Stomach (tissue), 4 donors: ENCODE results near the gene PRR15L.

ENCODE experiments used
- EP300 ChIP-seq: sonication (generic); formaldehyde crosslinking; IDR thresholded peaks from one replicate; pipeline ENCODE4 v1.6.1; 2017; ENCODE audit warnings: antibody characterized with exemption
- POLR2A ChIP-seq, 4 donors: fragments of 450-650 bp; IDR thresholded peaks; one replicate each; pipeline ENCODE4 v1.6.1; 2016; ENCODE audit warnings: antibody characterized with exemption in 4 of 4, control low read depth in 2 of 4, mild to moderate bottlenecking in 1 of 4, moderate library complexity in 1 of 4
- POLR2AphosphoS5 ChIP-seq, 3 donors: sonication (generic); formaldehyde crosslinking; IDR thresholded peaks; one replicate each; pipeline ENCODE4 v1.6.1; 2016; ENCODE audit warnings: antibody characterized with exemption in 3 of 3
- TF ChIP-seq, protein P1 (sequence below), 7 experiments: fragments of 450-650 bp in 4 of 7; fragments of 200-600 bp in 3 of 7; sonication (generic) in 3 of 7; IDR thresholded peaks; one replicate each; pipeline ENCODE4 v1.5.1; 2016 to 2019; ENCODE audit warnings: antibody characterized with exemption in 7 of 7, control low read depth in 2 of 7, mild to moderate bottlenecking in 1 of 7

DNA sequence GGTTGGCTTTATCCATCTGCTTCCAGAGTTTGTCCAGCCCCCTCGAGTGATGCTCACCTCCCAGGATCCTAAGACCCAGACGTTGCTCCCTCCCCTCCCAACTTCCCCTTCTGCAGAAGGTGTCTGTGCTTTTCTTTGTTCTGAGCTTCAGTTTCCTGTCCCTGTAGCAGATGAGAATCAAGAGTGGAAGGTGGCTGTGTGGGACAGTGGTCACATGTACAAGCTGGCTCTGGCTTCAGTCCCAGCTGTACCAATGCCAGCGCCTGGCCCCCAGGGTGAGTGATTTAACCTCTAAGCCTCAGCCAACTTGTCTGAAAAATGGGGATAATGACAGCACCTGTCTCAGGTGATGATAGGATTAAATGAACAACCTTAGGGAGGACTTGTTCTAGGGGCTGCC is 7.7 kb downstream of the PRR15L start:
- TF ChIP-seq, protein P1, sequence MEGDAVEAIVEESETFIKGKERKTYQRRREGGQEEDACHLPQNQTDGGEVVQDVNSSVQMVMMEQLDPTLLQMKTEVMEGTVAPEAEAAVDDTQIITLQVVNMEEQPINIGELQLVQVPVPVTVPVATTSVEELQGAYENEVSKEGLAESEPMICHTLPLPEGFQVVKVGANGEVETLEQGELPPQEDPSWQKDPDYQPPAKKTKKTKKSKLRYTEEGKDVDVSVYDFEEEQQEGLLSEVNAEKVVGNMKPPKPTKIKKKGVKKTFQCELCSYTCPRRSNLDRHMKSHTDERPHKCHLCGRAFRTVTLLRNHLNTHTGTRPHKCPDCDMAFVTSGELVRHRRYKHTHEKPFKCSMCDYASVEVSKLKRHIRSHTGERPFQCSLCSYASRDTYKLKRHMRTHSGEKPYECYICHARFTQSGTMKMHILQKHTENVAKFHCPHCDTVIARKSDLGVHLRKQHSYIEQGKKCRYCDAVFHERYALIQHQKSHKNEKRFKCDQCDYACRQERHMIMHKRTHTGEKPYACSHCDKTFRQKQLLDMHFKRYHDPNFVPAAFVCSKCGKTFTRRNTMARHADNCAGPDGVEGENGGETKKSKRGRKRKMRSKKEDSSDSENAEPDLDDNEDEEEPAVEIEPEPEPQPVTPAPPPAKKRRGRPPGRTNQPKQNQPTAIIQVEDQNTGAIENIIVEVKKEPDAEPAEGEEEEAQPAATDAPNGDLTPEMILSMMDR (IDR thresholded peaks at IDR 0.05) = no peak
- TF ChIP-seq POLR2A (IDR thresholded peaks at IDR 0.05) (no peak), POLR2AphosphoS5 (IDR thresholded peaks at IDR 0.05) (peak in 2 of 3 donors; percentile 19 to 35), EP300 (no peak)
